BLaER1 treated with 17β-estradiol and CSF1 and Interleukin-3, amounts not matched to agents 10 nM and 100 nM (cell line): ENCODE data around the gene RLF.

Source experiments
- H3K27ac ChIP-seq, 11 experiments: shearing (Covaris generic); formaldehyde crosslinking; 2 replicates each; pipeline ENCODE4 v1.8.1; 2022
- H3K27me3 ChIP-seq, 11 experiments: shearing (Covaris generic); formaldehyde crosslinking; 2 replicates each; pipeline ENCODE4 v1.8.1; 2022
- H3K36me3 ChIP-seq, 11 experiments: shearing (Covaris generic); formaldehyde crosslinking; 2 replicates each; pipeline ENCODE4 v1.8.1; 2022
- H3K4me1 ChIP-seq, 10 experiments: shearing (Covaris generic); formaldehyde crosslinking; 2 replicates each; pipeline ENCODE4 v1.8.1; 2022
- H3K4me2 ChIP-seq, 11 experiments: shearing (Covaris generic); formaldehyde crosslinking; 2 replicates each; pipeline ENCODE4 v1.8.1; 2022
- H3K4me3 ChIP-seq, 10 experiments: shearing (Covaris generic); formaldehyde crosslinking; 2 replicates each; pipeline ENCODE4 v1.8.1; 2022
- H3K9ac ChIP-seq, 11 experiments: shearing (Covaris generic); formaldehyde crosslinking; 2 replicates each; pipeline ENCODE4 v1.8.1; 2022
- H3K9me3 ChIP-seq, 11 experiments: shearing (Covaris generic); formaldehyde crosslinking; replicated peaks in 1 of 11; 2 replicates each; pipeline ENCODE4 v1.8.1; 2022
- H4K20me1 ChIP-seq, 11 experiments: shearing (Covaris generic); formaldehyde crosslinking; 2 replicates each; pipeline ENCODE4 v1.8.1; 2022
- Cebpa-rat ChIP-seq, 11 experiments: shearing (Covaris generic); IDR thresholded peaks; 2 replicates each; pipeline ENCODE4 v1.8.1; 2022

RLF gene, protein sequence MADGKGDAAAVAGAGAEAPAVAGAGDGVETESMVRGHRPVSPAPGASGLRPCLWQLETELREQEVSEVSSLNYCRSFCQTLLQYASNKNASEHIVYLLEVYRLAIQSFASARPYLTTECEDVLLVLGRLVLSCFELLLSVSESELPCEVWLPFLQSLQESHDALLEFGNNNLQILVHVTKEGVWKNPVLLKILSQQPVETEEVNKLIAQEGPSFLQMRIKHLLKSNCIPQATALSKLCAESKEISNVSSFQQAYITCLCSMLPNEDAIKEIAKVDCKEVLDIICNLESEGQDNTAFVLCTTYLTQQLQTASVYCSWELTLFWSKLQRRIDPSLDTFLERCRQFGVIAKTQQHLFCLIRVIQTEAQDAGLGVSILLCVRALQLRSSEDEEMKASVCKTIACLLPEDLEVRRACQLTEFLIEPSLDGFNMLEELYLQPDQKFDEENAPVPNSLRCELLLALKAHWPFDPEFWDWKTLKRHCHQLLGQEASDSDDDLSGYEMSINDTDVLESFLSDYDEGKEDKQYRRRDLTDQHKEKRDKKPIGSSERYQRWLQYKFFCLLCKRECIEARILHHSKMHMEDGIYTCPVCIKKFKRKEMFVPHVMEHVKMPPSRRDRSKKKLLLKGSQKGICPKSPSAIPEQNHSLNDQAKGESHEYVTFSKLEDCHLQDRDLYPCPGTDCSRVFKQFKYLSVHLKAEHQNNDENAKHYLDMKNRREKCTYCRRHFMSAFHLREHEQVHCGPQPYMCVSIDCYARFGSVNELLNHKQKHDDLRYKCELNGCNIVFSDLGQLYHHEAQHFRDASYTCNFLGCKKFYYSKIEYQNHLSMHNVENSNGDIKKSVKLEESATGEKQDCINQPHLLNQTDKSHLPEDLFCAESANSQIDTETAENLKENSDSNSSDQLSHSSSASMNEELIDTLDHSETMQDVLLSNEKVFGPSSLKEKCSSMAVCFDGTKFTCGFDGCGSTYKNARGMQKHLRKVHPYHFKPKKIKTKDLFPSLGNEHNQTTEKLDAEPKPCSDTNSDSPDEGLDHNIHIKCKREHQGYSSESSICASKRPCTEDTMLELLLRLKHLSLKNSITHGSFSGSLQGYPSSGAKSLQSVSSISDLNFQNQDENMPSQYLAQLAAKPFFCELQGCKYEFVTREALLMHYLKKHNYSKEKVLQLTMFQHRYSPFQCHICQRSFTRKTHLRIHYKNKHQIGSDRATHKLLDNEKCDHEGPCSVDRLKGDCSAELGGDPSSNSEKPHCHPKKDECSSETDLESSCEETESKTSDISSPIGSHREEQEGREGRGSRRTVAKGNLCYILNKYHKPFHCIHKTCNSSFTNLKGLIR (N-terminal part only)

DNA sequence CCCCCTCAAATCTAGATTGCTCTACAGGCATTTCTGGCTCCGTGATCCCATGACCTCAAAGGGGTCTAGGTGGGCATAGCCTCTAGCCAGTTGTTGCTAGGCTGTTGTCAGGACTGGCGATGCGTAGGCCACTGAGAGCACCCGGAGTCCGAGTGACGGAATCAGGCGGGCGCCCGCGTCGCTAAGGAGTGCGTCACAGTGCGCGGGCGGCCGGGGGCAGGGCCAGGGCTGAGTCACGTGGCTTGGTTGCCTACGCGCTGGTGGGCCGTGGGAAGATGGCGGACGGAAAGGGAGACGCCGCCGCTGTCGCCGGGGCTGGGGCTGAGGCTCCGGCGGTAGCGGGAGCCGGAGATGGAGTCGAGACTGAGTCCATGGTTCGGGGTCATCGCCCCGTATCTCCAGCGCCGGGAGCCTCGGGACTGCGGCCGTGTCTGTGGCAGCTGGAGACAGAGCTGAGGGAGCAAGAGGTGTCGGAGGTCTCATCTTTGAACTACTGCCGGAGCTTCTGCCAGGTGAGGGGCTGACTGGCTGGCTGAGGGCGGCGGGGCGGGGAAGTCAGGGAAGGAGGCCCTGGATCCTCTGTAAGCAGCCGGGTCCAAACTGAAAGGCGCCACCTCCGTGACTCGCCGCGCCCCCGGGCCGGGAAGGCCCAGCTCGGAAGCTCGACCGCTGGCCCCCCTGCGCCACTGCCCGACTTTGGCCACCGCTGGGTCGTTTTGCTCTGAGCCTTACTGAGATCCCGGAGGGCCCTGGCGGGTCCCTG is at the start of gene RLF:
RLF (plus strand) TSS at position 263 of the 763 bp plus-strand sequence; CDS start at position 276, 13 bp downstream.
- Histone ChIP-seq H3K4me3 (peak within 1 kb of the TSS; percentile 84 to 100 (median 94)), H4K20me1 (peaks cover 40 to 51% (median 48%) of the 10 kb centered on the region in 11 experiments; a peak in 21 of 22 replicates), H3K9me3 (no peaks in the 10 kb centered on the region), H3K9ac (peak within 1 kb of the TSS; percentile 93 to 99 (median 97)), H3K4me2 (peak within 1 kb of the TSS; percentile 85 to 100 (median 95)), H3K36me3 (peaks cover 0 to 12% (median 6%) of the 10 kb centered on the region in 11 experiments; a peak in 5 of 22 replicates), H3K27me3 (no peaks in the 10 kb centered on the region), H3K4me1 (peaks cover 20 to 39% (median 32%) of the 10 kb centered on the region in 10 experiments), H3K27ac (peak within 1 kb of the TSS; percentile 89 to 98 (median 95))
- TF ChIP-seq Cebpa-rat (IDR thresholded peaks at IDR 0.05): no peak

DNA sequence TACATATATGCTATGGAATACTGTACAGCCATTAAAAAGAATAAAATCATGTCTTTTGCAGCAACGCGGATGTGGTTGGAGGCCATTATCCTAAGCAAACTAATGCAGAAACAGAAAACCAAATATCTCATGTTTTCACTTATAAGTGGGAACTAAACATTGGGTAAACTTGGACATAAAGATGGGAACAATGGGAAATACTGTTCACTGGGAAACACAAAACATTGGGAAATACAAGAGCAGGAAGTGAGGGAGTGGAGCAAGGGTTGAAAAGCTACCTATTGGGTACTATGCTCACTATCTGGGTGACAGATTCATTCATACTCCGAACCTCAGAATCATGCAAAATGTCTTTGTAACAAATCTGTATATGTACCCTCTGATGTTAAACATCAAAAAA is 46.8 kb upstream of the RLF start:
- Histone ChIP-seq H3K36me3 (no peaks in the 10 kb centered on the region), H3K27ac (no peak overlapping the region), H3K4me2 (no peak overlapping the region), H3K4me3 (no peak overlapping the region), H3K9ac (no peak overlapping the region), H3K9me3 (peaks cover 21 to 40% (median 27%) of the 10 kb centered on the region in 11 experiments), H3K27me3 (no peaks in the 10 kb centered on the region), H4K20me1 (no peaks in the 10 kb centered on the region), H3K4me1 (no peaks in the 10 kb centered on the region)
- TF ChIP-seq Cebpa-rat (IDR thresholded peaks at IDR 0.05): no peak

DNA sequence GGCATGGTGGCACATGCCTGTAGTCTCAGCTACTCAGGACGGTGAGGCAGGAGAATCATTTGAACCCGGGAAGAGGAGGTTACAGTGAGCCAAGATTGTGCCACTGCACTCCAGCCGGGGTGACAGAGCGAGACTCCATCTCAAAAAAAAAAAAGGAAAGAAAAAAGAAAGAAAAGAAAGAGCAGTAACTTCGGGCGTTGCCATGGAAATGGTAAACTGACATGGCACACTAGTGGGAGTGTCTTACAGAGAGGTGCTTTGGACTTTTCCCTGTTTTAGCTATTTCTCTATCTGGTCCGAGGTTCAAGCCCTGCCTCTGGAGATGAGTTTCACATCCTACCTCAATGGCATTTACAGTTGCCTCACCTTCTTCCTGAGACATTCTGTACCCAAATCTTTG is 41.1 kb upstream of the RLF start:
- no peak for TF ChIP-seq Cebpa-rat (IDR thresholded peaks at IDR 0.05)
- Histone ChIP-seq H3K9ac (no peak overlapping the region), H3K27me3 (no peaks in the 10 kb centered on the region), H3K27ac (no peak overlapping the region), H3K4me3 (no peak overlapping the region), H3K4me1 (no peaks in the 10 kb centered on the region), H3K4me2 (no peak overlapping the region), H3K9me3 (no peaks in the 10 kb centered on the region), H3K36me3 (no peaks in the 10 kb centered on the region), H4K20me1 (no peaks in the 10 kb centered on the region)

DNA sequence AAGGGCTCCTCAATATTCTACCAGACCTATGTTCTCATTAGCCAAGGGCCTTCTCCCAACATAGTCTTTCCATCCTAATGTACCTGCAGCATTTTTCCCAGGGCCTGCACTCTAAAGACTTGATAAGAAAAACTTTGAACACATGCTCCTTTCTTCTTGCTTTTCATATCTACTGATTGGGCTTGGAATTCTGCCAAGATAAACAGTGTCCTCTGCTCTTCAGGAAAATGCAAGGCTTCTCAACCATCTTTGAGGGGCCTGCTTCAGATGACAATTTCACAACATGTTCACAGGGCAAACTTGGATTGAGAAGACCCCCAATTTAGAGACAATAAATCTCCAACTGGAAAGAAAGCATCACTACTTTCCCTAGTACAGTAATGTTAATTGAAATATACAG is 38.3 kb upstream of the RLF start:
- no peak for TF ChIP-seq Cebpa-rat (IDR thresholded peaks at IDR 0.05)
- no peaks in the 10 kb centered on the region for H3K4me1 ChIP-seq

DNA sequence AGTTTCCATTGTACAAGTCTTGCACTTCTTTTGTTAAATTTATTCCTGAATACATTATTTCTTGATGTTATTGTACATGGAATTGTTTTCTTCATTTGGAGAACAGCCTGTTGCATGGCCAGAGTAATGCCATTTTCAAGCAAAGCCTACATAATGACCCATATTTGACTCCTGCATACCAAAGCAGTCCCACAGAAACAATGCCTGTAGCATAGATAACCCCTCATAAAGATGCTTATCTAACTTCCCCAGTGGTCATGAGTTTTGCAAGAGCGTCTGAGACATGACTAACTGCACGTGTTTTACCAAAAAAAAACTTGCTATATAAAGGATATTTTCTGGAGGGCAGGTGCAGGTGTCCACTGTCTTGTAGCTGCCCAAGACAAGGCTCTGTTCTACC is 30.3 kb upstream of the RLF start:
- H3K9me3 ChIP-seq: peaks cover 7 to 24% (median 16%) of the 10 kb centered on the region in 11 experiments; a peak in 19 of 22 replicates
- H3K4me1 ChIP-seq: no peaks in the 10 kb centered on the region
- H3K9ac ChIP-seq: no peak overlapping the region
- no peaks in the 10 kb centered on the region for H3K36me3 ChIP-seq
- no peak overlapping the region for H3K4me2 ChIP-seq
- no peak overlapping the region for H3K4me3 ChIP-seq
- no peak overlapping the region for H3K27ac ChIP-seq
- no peaks in the 10 kb centered on the region for H3K27me3 ChIP-seq
- TF ChIP-seq Cebpa-rat (IDR thresholded peaks at IDR 0.05): no peak
- H4K20me1 ChIP-seq: no peaks in the 10 kb centered on the region

More for the DNA sequence above, 38.3 kb upstream of the RLF start:
- Histone ChIP-seq H3K36me3 (no peaks in the 10 kb centered on the region), H3K9me3 (no peaks in the 10 kb centered on the region), H3K27me3 (no peaks in the 10 kb centered on the region), H3K27ac (no peak overlapping the region), H3K4me3 (no peak overlapping the region), H4K20me1 (no peaks in the 10 kb centered on the region), H3K4me2 (no peak overlapping the region), H3K9ac (no peak overlapping the region)

- Histone ChIP-seq H3K27me3 (no peaks in the 10 kb centered on the region), H3K9ac (no peak overlapping the region), H3K4me3 (no peak overlapping the region), H3K4me1 (no peaks in the 10 kb centered on the region), H3K4me2 (no peak overlapping the region), H3K27ac (no peak overlapping the region), H4K20me1 (no peaks in the 10 kb centered on the region), H3K36me3 (no peaks in the 10 kb centered on the region), H3K9me3 (peaks cover 7 to 24% (median 16%) of the 10 kb centered on the region in 11 experiments; a peak in 19 of 22 replicates)
- no peak for TF ChIP-seq Cebpa-rat (IDR thresholded peaks at IDR 0.05)
Measured at GRCh38 chr1:40132383-40133311, 28.5 kb upstream of the RLF start.

DNA sequence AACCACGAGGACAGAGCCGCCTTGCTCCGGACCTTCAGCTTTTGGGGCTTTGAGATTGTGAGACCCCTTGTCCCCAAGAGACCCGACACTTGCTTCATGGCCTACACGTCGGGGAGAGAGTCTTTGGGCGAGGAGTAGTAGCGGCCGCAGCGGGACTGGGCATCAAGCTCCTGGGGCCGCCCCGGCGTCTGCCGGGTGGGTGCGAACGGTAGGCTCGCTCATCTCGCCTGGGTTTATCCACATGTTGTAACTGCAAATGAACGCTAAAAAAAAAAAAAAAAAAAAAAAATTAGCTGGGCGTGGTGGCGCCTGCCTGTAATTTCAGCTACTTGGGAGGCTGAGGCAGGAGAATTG is 27.9 kb upstream of the RLF start:
- Histone ChIP-seq H3K4me1 (no peaks in the 10 kb centered on the region), H3K9ac (no peak overlapping the region), H3K4me3 (no peak overlapping the region)

More for the DNA sequence above, 27.9 kb upstream of the RLF start:
- TF ChIP-seq Cebpa-rat (IDR thresholded peaks at IDR 0.05): no peak
- Histone ChIP-seq H3K9me3 (peaks cover 7 to 24% (median 16%) of the 10 kb centered on the region in 11 experiments; a peak in 19 of 22 replicates), H4K20me1 (no peaks in the 10 kb centered on the region), H3K36me3 (no peaks in the 10 kb centered on the region), H3K4me2 (no peak overlapping the region), H3K27me3 (no peaks in the 10 kb centered on the region), H3K27ac (no peak overlapping the region)
